HL-60 (cell line): ENCODE data around the gene ITGB2.
"Not testable (repeated sequence)": the region's sequence is repeated elsewhere in the genome, so short reads cannot be mapped to it uniquely, and the experiment has no call there.

Experiments used
- DNase-seq, 2 experiments: peaks; one replicate each; pipeline ENCODE4 v3.0.0-alpha.2; 2010 to 2020; ENCODE audit warnings: low read depth in 1 of 2, low spot score in 1 of 2
- H3K27ac ChIP-seq: fragments of 250-450 bp; sonication (Bioruptor Pico); replicated peaks from 2 replicates; pipeline ENCODE4 v1.5.1; 2020; ENCODE audit warnings: mild to moderate bottlenecking, moderate library complexity
- H3K27me3 ChIP-seq: fragments of 250-450 bp; sonication (Bioruptor Pico); 2 replicates; pipeline ENCODE4 v1.5.1; 2021; ENCODE audit warnings: mild to moderate bottlenecking, moderate library complexity; ENCODE audit not compliant: insufficient read depth, poor library complexity, severe bottlenecking
- H3K4me3 ChIP-seq: replicated peaks from 2 replicates; pipeline ENCODE4 v1.5.1; 2011; ENCODE audit warnings: mild to moderate bottlenecking, control low read depth, low read length; ENCODE audit not compliant: insufficient read depth
- GABPA ChIP-seq: IDR thresholded peaks from 2 replicates; pipeline ENCODE4 v1.6.1; 2012; ENCODE audit warnings: low read depth
- POLR2AphosphoS5 ChIP-seq: IDR thresholded peaks from 2 replicates; pipeline ENCODE4 v1.6.1; 2012; ENCODE audit warnings: low read depth
- SPI1 ChIP-seq: IDR thresholded peaks from 2 replicates; pipeline ENCODE4 v1.6.1; 2012; ENCODE audit warnings: low read depth, mild to moderate bottlenecking, borderline replicate concordance
- TF ChIP-seq, protein P1 (sequence below): IDR thresholded peaks from 2 replicates; pipeline ENCODE4 v1.6.1; 2012; ENCODE audit warnings: low read depth; ENCODE audit not compliant: insufficient replicate concordance
- TF ChIP-seq, protein P2 (sequence below): IDR thresholded peaks from one replicate; pipeline ENCODE4 v1.5.1; 2011; ENCODE audit warnings: low read length, control low read depth, inconsistent platforms; ENCODE audit not compliant: insufficient read depth

ITGB2 gene

DNA sequence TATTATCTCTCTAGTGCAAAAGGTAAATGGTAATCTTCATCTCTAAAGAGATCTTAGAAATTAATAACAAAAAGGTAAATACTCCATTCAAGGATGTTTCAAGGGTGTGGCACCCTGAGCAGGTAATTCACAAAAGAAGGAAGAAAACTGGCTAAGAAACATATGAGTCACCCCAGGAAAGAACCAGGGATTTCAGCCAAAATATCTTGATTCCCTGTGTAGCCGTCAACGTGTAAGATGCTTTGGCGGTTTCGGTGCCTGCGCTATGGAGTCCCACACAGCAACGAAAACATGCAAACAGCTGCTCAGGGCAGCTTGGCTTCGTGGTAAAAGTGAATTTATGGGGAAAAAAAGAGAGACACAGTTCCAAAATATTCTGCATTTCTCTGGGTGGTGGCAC lies 3.7 kb downstream of the ITGB2 start:
- no peak for DNase-seq
- Histone ChIP-seq H3K27ac (no peak overlapping the region), H3K4me3 (no peak overlapping the region), H3K27me3 (no peaks in the 10 kb centered on the region)
- TF ChIP-seq SPI1 (no peak), POLR2AphosphoS5 (no peak), GABPA (no peak)
- TF ChIP-seq, protein P1, sequence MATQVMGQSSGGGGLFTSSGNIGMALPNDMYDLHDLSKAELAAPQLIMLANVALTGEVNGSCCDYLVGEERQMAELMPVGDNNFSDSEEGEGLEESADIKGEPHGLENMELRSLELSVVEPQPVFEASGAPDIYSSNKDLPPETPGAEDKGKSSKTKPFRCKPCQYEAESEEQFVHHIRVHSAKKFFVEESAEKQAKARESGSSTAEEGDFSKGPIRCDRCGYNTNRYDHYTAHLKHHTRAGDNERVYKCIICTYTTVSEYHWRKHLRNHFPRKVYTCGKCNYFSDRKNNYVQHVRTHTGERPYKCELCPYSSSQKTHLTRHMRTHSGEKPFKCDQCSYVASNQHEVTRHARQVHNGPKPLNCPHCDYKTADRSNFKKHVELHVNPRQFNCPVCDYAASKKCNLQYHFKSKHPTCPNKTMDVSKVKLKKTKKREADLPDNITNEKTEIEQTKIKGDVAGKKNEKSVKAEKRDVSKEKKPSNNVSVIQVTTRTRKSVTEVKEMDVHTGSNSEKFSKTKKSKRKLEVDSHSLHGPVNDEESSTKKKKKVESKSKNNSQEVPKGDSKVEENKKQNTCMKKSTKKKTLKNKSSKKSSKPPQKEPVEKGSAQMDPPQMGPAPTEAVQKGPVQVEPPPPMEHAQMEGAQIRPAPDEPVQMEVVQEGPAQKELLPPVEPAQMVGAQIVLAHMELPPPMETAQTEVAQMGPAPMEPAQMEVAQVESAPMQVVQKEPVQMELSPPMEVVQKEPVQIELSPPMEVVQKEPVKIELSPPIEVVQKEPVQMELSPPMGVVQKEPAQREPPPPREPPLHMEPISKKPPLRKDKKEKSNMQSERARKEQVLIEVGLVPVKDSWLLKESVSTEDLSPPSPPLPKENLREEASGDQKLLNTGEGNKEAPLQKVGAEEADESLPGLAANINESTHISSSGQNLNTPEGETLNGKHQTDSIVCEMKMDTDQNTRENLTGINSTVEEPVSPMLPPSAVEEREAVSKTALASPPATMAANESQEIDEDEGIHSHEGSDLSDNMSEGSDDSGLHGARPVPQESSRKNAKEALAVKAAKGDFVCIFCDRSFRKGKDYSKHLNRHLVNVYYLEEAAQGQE, result no peak
- TF ChIP-seq, protein P2, sequence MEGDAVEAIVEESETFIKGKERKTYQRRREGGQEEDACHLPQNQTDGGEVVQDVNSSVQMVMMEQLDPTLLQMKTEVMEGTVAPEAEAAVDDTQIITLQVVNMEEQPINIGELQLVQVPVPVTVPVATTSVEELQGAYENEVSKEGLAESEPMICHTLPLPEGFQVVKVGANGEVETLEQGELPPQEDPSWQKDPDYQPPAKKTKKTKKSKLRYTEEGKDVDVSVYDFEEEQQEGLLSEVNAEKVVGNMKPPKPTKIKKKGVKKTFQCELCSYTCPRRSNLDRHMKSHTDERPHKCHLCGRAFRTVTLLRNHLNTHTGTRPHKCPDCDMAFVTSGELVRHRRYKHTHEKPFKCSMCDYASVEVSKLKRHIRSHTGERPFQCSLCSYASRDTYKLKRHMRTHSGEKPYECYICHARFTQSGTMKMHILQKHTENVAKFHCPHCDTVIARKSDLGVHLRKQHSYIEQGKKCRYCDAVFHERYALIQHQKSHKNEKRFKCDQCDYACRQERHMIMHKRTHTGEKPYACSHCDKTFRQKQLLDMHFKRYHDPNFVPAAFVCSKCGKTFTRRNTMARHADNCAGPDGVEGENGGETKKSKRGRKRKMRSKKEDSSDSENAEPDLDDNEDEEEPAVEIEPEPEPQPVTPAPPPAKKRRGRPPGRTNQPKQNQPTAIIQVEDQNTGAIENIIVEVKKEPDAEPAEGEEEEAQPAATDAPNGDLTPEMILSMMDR, result no peak

DNA sequence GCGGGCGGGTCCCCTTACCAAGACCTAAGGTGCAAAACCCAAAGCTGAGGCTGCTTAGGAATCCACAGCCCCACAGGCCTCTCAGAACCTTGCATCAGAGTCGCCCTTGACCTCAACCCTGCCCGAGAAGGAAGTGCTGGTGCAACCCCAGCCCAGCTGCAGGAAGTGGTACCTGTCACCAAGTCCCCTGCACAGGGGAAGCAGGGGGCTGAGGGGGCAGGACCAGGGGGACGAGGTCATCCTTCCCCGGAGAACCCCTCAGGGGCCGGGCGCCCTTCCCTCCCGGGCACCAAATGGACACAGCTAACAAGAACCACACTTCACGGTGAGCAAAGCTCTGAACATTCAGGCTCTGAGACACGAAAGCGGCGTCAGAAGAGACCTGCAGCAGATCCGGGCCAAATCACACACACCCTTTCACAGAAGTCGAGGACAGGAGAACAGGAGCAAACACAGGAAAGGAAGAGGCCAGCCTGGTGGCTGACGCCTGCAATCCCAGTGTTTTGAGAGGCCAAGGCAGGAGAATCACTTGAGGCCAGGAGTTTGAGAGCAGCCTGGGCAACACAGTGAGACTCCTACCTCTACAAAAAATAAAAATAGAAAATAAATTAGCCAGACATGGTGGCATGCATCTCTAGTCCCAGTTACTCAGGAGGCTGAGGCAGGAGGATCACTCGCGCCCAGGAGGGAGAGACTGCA lies 6.4 kb downstream of the ITGB2 start:
- peak; percentile 90 to 93 for DNase-seq
- peak overlapping the region; percentile 21 for H3K4me3 ChIP-seq
- H3K27ac ChIP-seq, result peak overlapping the region; percentile 86
- TF ChIP-seq POLR2AphosphoS5 (peak; percentile 94), SPI1 (peak; percentile 82), GABPA (peak; percentile 82)
- TF ChIP-seq, protein P1, result no peak
- TF ChIP-seq, protein P2, result no peak
- no peaks in the 10 kb centered on the region for H3K27me3 ChIP-seq

DNA sequence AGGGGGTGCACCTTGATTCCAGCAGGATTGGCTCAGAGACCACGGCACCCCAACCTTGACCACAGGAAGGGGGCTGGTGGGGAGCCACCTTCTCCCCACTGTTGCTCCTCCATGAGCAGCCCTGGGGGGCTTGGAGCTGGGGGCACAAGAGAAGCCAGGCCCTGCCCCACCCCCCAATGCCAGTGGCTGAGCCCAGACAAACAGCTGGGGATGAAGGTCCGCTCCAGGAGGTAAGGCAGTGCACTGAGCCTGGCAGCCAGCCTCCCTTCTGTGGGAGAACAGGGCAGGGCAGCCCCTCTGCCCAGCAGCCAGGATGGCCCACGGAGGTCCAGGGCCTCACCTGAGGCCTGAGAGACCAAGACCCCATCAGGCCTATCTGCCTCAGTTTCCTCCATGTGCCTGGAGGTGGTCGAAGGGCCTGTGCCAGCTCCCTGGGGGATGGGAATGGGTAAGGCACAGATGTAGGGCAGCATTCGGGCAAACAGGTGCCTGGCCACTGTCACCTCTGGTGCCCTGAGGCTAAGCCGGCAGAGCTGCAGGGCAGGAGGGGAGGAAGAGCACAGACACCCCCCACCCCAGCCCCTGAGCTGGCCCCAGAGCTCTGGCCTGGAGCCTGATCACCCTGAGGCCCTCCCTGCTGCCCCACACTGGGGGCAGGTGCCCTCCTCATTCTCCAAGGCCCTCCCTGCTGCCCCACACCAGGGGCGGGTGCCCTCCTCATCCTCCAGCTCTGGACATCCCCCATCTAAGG lies 7.1 kb downstream of the ITGB2 start:
- no peaks in the 10 kb centered on the region for H3K27me3 ChIP-seq
- no peak for TF ChIP-seq POLR2AphosphoS5
- no peak for TF ChIP-seq SPI1
- TF ChIP-seq, protein P1, result no peak
- no peak for TF ChIP-seq GABPA
- TF ChIP-seq, protein P2, result no peak
- H3K27ac ChIP-seq, result peak overlapping the region; percentile 86
- H3K4me3 ChIP-seq, result peak overlapping the region; percentile 21
- DNase-seq, result no peak

GRCh38 chr21:44912506-44913412 lies 7.9 kb downstream of the ITGB2 start:
- peak overlapping the region; percentile 86 for H3K27ac ChIP-seq
- not testable (repeated sequence) for H3K27me3 ChIP-seq, H3K4me3 ChIP-seq, DNase-seq
